IMR-90 (cell line): ENCODE results near the gene REN. TPM values are rescaled to one million over a fixed set of nuclear protein-coding genes. Genes with fewer than 3 reads are reported as not detected.

Source experiments
- ATAC-seq: fragments of 200-7000 bp; cut with Tn5 transposase; 2 replicates; pipeline ENCODE4 v1.9.1; 2020; ENCODE audit warnings: low read depth, mild to moderate bottlenecking, moderate library complexity
- BruUV-seq: library from RNA; stranded (reverse); fragments of 400-500 nt; replicated peaks from 2 replicates; lab custom pipeline; 2021; lab: Mats Ljungman, UMichigan
- CTCF ChIA-PET: fragments of 300-600 bp; formaldehyde crosslinking; extraction: SDS; loops from one replicate; lab custom pipeline; 2021; ENCODE audit warnings: antibody characterized with exemption; lab: Yijun Ruan, JAX
- POLR2A ChIA-PET: fragments of 300-600 bp; sonication (Branson Sonifier 250); formaldehyde crosslinking; loops from one replicate; lab custom pipeline; 2022; ENCODE audit warnings: antibody characterized with exemption; ENCODE audit not compliant: unreplicated experiment; lab: Charles Lee
- DNase-seq: peaks from one replicate; pipeline ENCODE4 v3.0.0; 2013
- H2AFZ ChIP-seq: replicated peaks from 2 replicates; pipeline ENCODE3; 2013; ENCODE audit warnings: low read length, mild to moderate bottlenecking; ENCODE audit not compliant: poor library complexity
- H2AK5ac ChIP-seq: 2 replicates; pipeline ENCODE4 v1.6.1; 2013; ENCODE audit warnings: low read depth, low read length, inconsistent platforms
- H2AK9ac ChIP-seq: replicated peaks from 2 replicates; pipeline ENCODE3; 2013; ENCODE audit warnings: mild to moderate bottlenecking, low read depth, low read length, moderate library complexity; ENCODE audit not compliant: poor library complexity
- H2BK120ac ChIP-seq: 2 replicates; pipeline ENCODE4 v1.6.1; 2013; ENCODE audit warnings: low read depth, low read length, inconsistent platforms
- H2BK15ac ChIP-seq: 3 replicates; pipeline ENCODE4 v1.6.1; 2013; ENCODE audit warnings: low read depth, low read length, inconsistent platforms
- H2BK20ac ChIP-seq: 2 replicates; pipeline ENCODE4 v1.6.1; 2013; ENCODE audit warnings: low read depth, mild to moderate bottlenecking, inconsistent platforms, low read length, moderate library complexity
- H2BK5ac ChIP-seq: 2 replicates; pipeline ENCODE4 v1.6.1; 2013; ENCODE audit warnings: mild to moderate bottlenecking, low read depth, low read length, inconsistent platforms; ENCODE audit not compliant: poor library complexity, severe bottlenecking
- H3K14ac ChIP-seq: replicated peaks from 2 replicates; pipeline ENCODE4 v1.6.1; 2013; ENCODE audit warnings: low read depth, low read length, inconsistent platforms
- H3K18ac ChIP-seq: 2 replicates; pipeline ENCODE4 v1.6.1; 2013; ENCODE audit warnings: low read depth, low read length, control low read depth
- H3K23ac ChIP-seq: 2 replicates; pipeline ENCODE4 v1.6.1; 2013; ENCODE audit warnings: low read depth, low read length, inconsistent platforms
- H3K27ac ChIP-seq: 2 replicates; pipeline ENCODE4 v1.5.1; 2013; ENCODE audit warnings: mild to moderate bottlenecking, control low read depth, low read length; ENCODE audit not compliant: insufficient read depth
- H3K27me3 ChIP-seq: 2 replicates; pipeline ENCODE4 v1.6.1; 2013; ENCODE audit warnings: low read length; ENCODE audit not compliant: control insufficient read depth, insufficient read depth
- H3K36me3 ChIP-seq: 2 replicates; pipeline ENCODE4 v1.6.1; 2013; ENCODE audit warnings: low read length, mixed read lengths; ENCODE audit not compliant: control insufficient read depth, insufficient read depth
- H3K4ac ChIP-seq: 2 replicates; pipeline ENCODE4 v1.6.1; 2013; ENCODE audit warnings: low read depth, low read length, inconsistent platforms
- H3K4me1 ChIP-seq: 2 replicates; pipeline ENCODE4 v1.6.1; 2013; ENCODE audit warnings: low read length, mixed read lengths; ENCODE audit not compliant: control insufficient read depth, insufficient read depth
- H3K4me2 ChIP-seq: 2 replicates; pipeline ENCODE4 v1.6.1; 2013; ENCODE audit warnings: low read depth, mild to moderate bottlenecking, control low read depth, low read length, moderate library complexity
- H3K4me3 ChIP-seq: 2 replicates; pipeline ENCODE4 v1.5.1; 2013; ENCODE audit warnings: low read depth, mild to moderate bottlenecking, control low read depth, low read length, moderate library complexity; ENCODE audit not compliant: insufficient read depth
- H3K56ac ChIP-seq: 2 replicates; pipeline ENCODE4 v1.6.1; 2013; ENCODE audit warnings: low read length, inconsistent platforms; ENCODE audit not compliant: insufficient read depth; ENCODE audit errors: extremely low read depth
- H3K79me1 ChIP-seq, 2 experiments: 2 replicates each; pipeline ENCODE4 v1.6.1; 2013; ENCODE audit warnings: low read length in 2 of 2, inconsistent platforms in 1 of 2, low read depth in 1 of 2
- H3K9ac ChIP-seq: 2 replicates; pipeline ENCODE4 v1.6.1; 2013; ENCODE audit warnings: low read depth, low read length, control low read depth
- H3K9me1 ChIP-seq: 2 replicates; pipeline ENCODE4 v1.6.1; 2013; ENCODE audit warnings: low read length, inconsistent platforms; ENCODE audit not compliant: insufficient read depth
- H3K9me3 ChIP-seq: 2 replicates; pipeline ENCODE4 v1.6.1; 2013; ENCODE audit warnings: low read length; ENCODE audit not compliant: control insufficient read depth, insufficient read depth
- H4K20me1 ChIP-seq: 2 replicates; pipeline ENCODE4 v1.6.1; 2013; ENCODE audit warnings: low read length, inconsistent platforms; ENCODE audit not compliant: insufficient read depth
- H4K5ac ChIP-seq: 2 replicates; pipeline ENCODE4 v1.6.1; 2013; ENCODE audit warnings: mild to moderate bottlenecking, low read depth, low read length, control low read depth
- H4K8ac ChIP-seq, 2 experiments: 2 replicates each; pipeline ENCODE4 v1.6.1; 2013; ENCODE audit warnings: low read depth in 2 of 2, low read length in 2 of 2, control low read depth in 1 of 2, inconsistent platforms in 1 of 2
- H4K91ac ChIP-seq: 2 replicates; pipeline ENCODE4 v1.6.1; 2013; ENCODE audit warnings: low read depth, low read length, inconsistent platforms; ENCODE audit not compliant: insufficient read depth
- CEBPB ChIP-seq: IDR thresholded peaks from 2 replicates; pipeline ENCODE4 v1.6.1; 2012; ENCODE audit warnings: low read depth, low read length, improper control_type of control experiment
- CHD1 ChIP-seq: IDR thresholded peaks from 2 replicates; pipeline ENCODE4 v1.6.1; 2012; ENCODE audit warnings: low read depth, low read length, improper control_type of control experiment
- FOS ChIP-seq: fragments of 150-350 bp; IDR thresholded peaks from 2 replicates; pipeline ENCODE4 v1.6.1; 2016; ENCODE audit warnings: low read depth, low read length
- MAZ ChIP-seq: IDR thresholded peaks from 2 replicates; pipeline ENCODE4 v1.6.1; 2012; ENCODE audit warnings: low read depth, mild to moderate bottlenecking, low read length, improper control_type of control experiment, moderate library complexity, borderline replicate concordance
- NFE2L2 ChIP-seq: fragments of 150-350 bp; IDR thresholded peaks from 2 replicates; pipeline ENCODE4 v1.6.1; 2016; ENCODE audit warnings: low read depth, mild to moderate bottlenecking, low read length
- RCOR1 ChIP-seq: IDR thresholded peaks from 2 replicates; pipeline ENCODE4 v1.6.1; 2012; ENCODE audit warnings: mild to moderate bottlenecking, low read length, improper control_type of control experiment; ENCODE audit not compliant: insufficient replicate concordance
- RFX5 ChIP-seq: IDR thresholded peaks from 2 replicates; pipeline ENCODE4 v1.8.0; 2012; ENCODE audit warnings: low read depth, mild to moderate bottlenecking, low read length, moderate library complexity
- SMC3 ChIP-seq: fragments of 150-350 bp; IDR thresholded peaks from 2 replicates; pipeline ENCODE4 v1.6.1; 2016; ENCODE audit warnings: low read depth, mild to moderate bottlenecking, antibody characterized with exemption, low read length, moderate library complexity
- whole genome bisulfite sequencing, 2 experiments: methylation state at CpG; one replicate each; pipeline versions ENCODE4 v1.1.5 to v1.1.7; 2013; ENCODE audit warnings: missing lambda C conversion rate in 2 of 2; ENCODE audit not compliant: insufficient read length in 1 of 2; ENCODE audit errors: extremely low coverage in 2 of 2; 5-methylcytosine and 5-hydroxymethylcytosine counted together
- dilution Hi-C: fragments of 300-500 bp; cut with HindIII; formaldehyde crosslinking; loops from one replicate; pipeline ENCODE4 v1.14.3; 2018; ENCODE audit warnings: low sequenced_read_pairs; ENCODE audit not compliant: unreplicated experiment
- in situ Hi-C: fragments of 300-500 bp; cut with MboI; formaldehyde crosslinking; loops from 3 replicates; pipeline ENCODE4 v1.14.3; 2019; ENCODE audit warnings: low sequenced_read_pairs, inconsistent platforms, mixed read lengths
- intact Hi-C: fragments of 100-400 bp; cut with micrococcal nuclease; formaldehyde crosslinking; loops from 2 replicates; pipeline ENCODE4 v1.10.0; 2022
- polyA plus RNA-seq, 3 experiments: library from polyadenylated mRNA; depleted of rRNA; stranded (reverse); fragments of >200 nt; gene quantifications; 2 replicates each; pipeline ENCODE4 v1.2.3, GENCODE V29; 2012; ENCODE audit warnings: low replicate concordance in 1 of 3
- total RNA-seq: library from RNA; depleted of rRNA; stranded (reverse); fragments of >200 nt; gene quantifications from 2 replicates; pipeline ENCODE4 v1.2.3, GENCODE V29; 2012
- TF ChIP-seq, protein P1 (sequence below): fragments of 150-350 bp; IDR thresholded peaks from 2 replicates; pipeline ENCODE4 v1.6.1; 2016; ENCODE audit warnings: low read depth, mild to moderate bottlenecking, low read length, moderate library complexity, borderline replicate concordance
- TF ChIP-seq, protein P2 (sequence below): conservative IDR thresholded peaks from 2 replicates; pipeline ENCODE4 v1.5.1; 2012; ENCODE audit warnings: mild to moderate bottlenecking, low read depth, low read length, improper control_type of control experiment
- TF ChIP-seq, protein P3 (sequence below): fragments of 150-350 bp; IDR thresholded peaks from 2 replicates; pipeline ENCODE4 v1.6.1; 2017; ENCODE audit warnings: mild to moderate bottlenecking, antibody characterized with exemption, low read length, low read depth

Gene REN
- total and polyA plus RNA-seq, 2 of the 4 experiments (the other 2 are of a cell fraction) = 0.54 to 1.2 TPM

- Histone ChIP-seq H2AFZ (peak overlapping the region; percentile 76), H3K27ac (peak overlapping the region; percentile 67), H3K4ac (peak overlapping the region; percentile 85), H3K4me2 (0 out of 2 replicates have a peak overlapping the region, but pooled peaks have one; percentile 8), H3K18ac (peak overlapping the region; percentile 19; the same call in 1 of the 2 replicates), H2BK5ac (peak overlapping the region; percentile 54), H3K9ac (0 out of 2 replicates have a peak overlapping the region, but pooled peaks have one; percentile 3), H4K91ac (peak overlapping the region; percentile 86), H3K23ac (0 out of 2 replicates have a peak overlapping the region, but pooled peaks have one; percentile 14), H3K14ac (peak overlapping the region; percentile 27), H2BK15ac (peak overlapping the region; percentile 72; the same call in 2 of the 3 replicates), H3K36me3 (peaks cover 11% of the 10 kb centered on the region), H2BK120ac (peak overlapping the region; percentile 89), H4K8ac (peak overlapping the region; percentile 30 to 92), H3K56ac (peak overlapping the region; percentile 13; the same call in 1 of the 2 replicates), H3K4me1 (peaks cover 19% of the 10 kb centered on the region), H2AK9ac (peak overlapping the region; percentile 33), H3K79me1 (no peaks in the 10 kb centered on the region), H4K20me1 (no peaks in the 10 kb centered on the region), H3K4me3 (no peak overlapping the region), H2BK20ac (peak overlapping the region; percentile 96), H4K5ac (peak overlapping the region; percentile 45), H3K9me1 (peaks cover 18% of the 10 kb centered on the region), H3K27me3 (no peaks in the 10 kb centered on the region), H3K9me3 (no peaks in the 10 kb centered on the region), H2AK5ac (peak overlapping the region; percentile 80)
- in situ Hi-C loops = no loop called here
- intact Hi-C loops = no loop called here
- POLR2A ChIA-PET = interaction anchor here (0.5 kb wide), 1 partner anchor 266 kb away, joined by 6 read pairs; no protein-coding TSS in a partner anchor
- DNase-seq (peak; percentile 89), ATAC-seq (peak; percentile 62)
- no CpG with 5 or more reads among the region's 11 CpGs for WGBS, 2 experiments
- dilution Hi-C loops = loop anchor here (25.0 kb wide), 1 partner anchor 269 kb away; the partner anchor contains the start of gene SNRPE
- CTCF ChIA-PET = interaction anchor here (7.8 kb wide), 1 partner anchor 260 kb away, joined by 95 read pairs; no protein-coding TSS in a partner anchor
- no TSS peak for BruUV-seq
- TF ChIP-seq SMC3 = no peak
- no peak for TF ChIP-seq CEBPB
- TF ChIP-seq, protein P1, sequence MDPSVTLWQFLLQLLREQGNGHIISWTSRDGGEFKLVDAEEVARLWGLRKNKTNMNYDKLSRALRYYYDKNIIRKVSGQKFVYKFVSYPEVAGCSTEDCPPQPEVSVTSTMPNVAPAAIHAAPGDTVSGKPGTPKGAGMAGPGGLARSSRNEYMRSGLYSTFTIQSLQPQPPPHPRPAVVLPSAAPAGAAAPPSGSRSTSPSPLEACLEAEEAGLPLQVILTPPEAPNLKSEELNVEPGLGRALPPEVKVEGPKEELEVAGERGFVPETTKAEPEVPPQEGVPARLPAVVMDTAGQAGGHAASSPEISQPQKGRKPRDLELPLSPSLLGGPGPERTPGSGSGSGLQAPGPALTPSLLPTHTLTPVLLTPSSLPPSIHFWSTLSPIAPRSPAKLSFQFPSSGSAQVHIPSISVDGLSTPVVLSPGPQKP = no peak
- TF ChIP-seq RCOR1 = no peak
- no peak for TF ChIP-seq CHD1
- peak; percentile 12; the same call in 1 of the 2 replicates for TF ChIP-seq MAZ
- TF ChIP-seq, protein P2, sequence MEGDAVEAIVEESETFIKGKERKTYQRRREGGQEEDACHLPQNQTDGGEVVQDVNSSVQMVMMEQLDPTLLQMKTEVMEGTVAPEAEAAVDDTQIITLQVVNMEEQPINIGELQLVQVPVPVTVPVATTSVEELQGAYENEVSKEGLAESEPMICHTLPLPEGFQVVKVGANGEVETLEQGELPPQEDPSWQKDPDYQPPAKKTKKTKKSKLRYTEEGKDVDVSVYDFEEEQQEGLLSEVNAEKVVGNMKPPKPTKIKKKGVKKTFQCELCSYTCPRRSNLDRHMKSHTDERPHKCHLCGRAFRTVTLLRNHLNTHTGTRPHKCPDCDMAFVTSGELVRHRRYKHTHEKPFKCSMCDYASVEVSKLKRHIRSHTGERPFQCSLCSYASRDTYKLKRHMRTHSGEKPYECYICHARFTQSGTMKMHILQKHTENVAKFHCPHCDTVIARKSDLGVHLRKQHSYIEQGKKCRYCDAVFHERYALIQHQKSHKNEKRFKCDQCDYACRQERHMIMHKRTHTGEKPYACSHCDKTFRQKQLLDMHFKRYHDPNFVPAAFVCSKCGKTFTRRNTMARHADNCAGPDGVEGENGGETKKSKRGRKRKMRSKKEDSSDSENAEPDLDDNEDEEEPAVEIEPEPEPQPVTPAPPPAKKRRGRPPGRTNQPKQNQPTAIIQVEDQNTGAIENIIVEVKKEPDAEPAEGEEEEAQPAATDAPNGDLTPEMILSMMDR = 0 out of 2 replicates have a peak, but pooled peaks have one; percentile 11
- TF ChIP-seq, protein P3, sequence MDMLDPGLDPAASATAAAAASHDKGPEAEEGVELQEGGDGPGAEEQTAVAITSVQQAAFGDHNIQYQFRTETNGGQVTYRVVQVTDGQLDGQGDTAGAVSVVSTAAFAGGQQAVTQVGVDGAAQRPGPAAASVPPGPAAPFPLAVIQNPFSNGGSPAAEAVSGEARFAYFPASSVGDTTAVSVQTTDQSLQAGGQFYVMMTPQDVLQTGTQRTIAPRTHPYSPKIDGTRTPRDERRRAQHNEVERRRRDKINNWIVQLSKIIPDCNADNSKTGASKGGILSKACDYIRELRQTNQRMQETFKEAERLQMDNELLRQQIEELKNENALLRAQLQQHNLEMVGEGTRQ = no peak
- no peak for TF ChIP-seq FOS
- no peak for TF ChIP-seq NFE2L2
- TF ChIP-seq RFX5 = no peak
Observed at GRCh38 chr1:204130981-204131892, 34.9 kb downstream of the REN start.
